Measurements from ENCODE around the gene COG5.
A peak's percentile ranks its signal among the peaks of the same experiment; 100 is the strongest.

COG5 gene

DNA sequence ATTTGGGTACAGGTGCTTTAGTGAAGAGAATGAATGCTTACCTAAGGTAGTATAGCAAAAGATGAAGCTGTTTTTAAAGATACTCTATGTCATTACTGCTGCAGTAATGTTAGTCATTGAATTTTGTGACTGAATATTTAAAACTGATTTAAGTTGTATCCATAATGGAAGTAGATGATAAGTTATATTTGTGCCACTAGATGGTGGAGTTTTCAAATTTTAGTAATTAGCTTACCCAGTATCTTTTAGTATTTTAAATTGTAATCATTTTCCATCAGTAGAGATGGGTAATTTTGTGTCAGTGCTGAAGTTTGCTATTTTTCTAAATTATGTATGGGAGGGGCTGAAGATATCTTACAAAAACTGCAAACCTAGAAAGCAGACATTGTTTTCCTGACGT, 369.7 kb downstream of the COG5 start:
- Histone ChIP-seq H3K4me1 (ENCODE audit: control insufficient read depth, insufficient read depth, low read length, unreplicated experiment) (no peaks in the 10 kb centered on the region), H3K4me3 (ENCODE audit: low read depth, low read length) (no peak overlapping the region), H3K36me3 (ENCODE audit: insufficient read depth, low read length) (peaks cover 20% of the 10 kb centered on the region), H3K27me3 (ENCODE audit: insufficient read depth, low read length) (no peaks in the 10 kb centered on the region), H2AFZ (ENCODE audit: low read length, unreplicated experiment) (no peak overlapping the region), H3K27ac (ENCODE audit: low read depth, low read length) (no peak overlapping the region), H3K79me2 (ENCODE audit: control insufficient read depth, insufficient read depth, low read length, unreplicated experiment) (no peaks in the 10 kb centered on the region)

GRCh38 chr7:107190090-107190489, 373.6 kb downstream of the COG5 start:
- H3K4me3 ChIP-seq (ENCODE audit: low read depth, low read length): no peak overlapping the region
- H2AFZ ChIP-seq (ENCODE audit: low read length, unreplicated experiment): no peak overlapping the region
- H3K27ac ChIP-seq (ENCODE audit: low read depth, low read length): no peak overlapping the region
- no peaks in the 10 kb centered on the region for H3K27me3 ChIP-seq (ENCODE audit: insufficient read depth, low read length)
- H3K4me1 ChIP-seq (ENCODE audit: control insufficient read depth, insufficient read depth, low read length, unreplicated experiment): peaks cover 6% of the 10 kb centered on the region
- peaks cover 27% of the 10 kb centered on the region for H3K36me3 ChIP-seq (ENCODE audit: insufficient read depth, low read length)
- no peaks in the 10 kb centered on the region for H3K79me2 ChIP-seq (ENCODE audit: control insufficient read depth, insufficient read depth, low read length, unreplicated experiment)

DNA sequence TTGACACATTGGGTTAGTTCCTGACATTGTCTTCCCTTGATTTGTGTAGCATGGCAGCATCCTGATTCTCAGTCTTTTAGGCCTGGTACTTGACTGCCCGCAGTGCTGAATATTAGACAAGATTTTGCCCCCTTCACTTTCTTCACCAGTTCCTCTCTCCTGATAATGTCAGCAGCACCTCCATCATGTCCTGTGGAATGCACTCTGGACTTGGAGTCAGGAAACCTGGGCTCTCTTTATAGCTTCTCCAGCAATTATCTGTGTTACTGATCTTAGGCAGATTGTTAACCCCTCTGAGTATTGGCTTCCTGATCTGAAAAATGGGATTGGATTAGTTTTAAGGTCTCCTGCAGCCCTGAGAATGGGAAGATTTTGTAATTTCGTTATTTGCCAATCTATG, 375.9 kb downstream of the COG5 start:
- Histone ChIP-seq H3K27ac (ENCODE audit: low read depth, low read length) (no peak overlapping the region), H3K4me1 (ENCODE audit: control insufficient read depth, insufficient read depth, low read length, unreplicated experiment) (peaks cover 6% of the 10 kb centered on the region), H2AFZ (ENCODE audit: low read length, unreplicated experiment) (no peak overlapping the region), H3K27me3 (ENCODE audit: insufficient read depth, low read length) (no peaks in the 10 kb centered on the region), H3K36me3 (ENCODE audit: insufficient read depth, low read length) (peaks cover 32% of the 10 kb centered on the region), H3K79me2 (ENCODE audit: control insufficient read depth, insufficient read depth, low read length, unreplicated experiment) (no peaks in the 10 kb centered on the region), H3K4me3 (ENCODE audit: low read depth, low read length) (no peak overlapping the region)

- no peak overlapping the region for H3K4me3 ChIP-seq (ENCODE audit: low read depth, low read length)
Measured at GRCh38 chr7:107186240-107186639, 377.5 kb downstream of the COG5 start.

DNA sequence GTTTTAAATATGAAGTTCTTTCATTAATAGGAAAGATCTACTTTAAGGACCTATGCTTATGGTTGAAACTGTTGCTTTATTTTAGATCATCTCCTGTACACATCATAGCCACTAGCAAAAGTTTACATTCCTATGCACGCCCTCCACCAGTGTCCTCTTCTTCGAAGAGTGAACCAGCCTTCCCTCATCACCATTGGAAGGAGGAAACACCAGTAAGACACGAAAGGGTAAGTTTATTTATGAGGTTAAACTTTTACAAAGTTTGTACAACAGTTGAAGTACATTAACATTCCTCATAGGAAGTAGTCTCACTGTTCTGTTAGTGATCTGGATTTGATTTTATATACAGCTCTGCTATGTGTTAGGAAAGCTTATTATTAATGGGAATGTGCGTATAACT, 378.0 kb downstream of the COG5 start:
- no peak overlapping the region for H3K27ac ChIP-seq (ENCODE audit: low read depth, low read length)
- peaks cover 33% of the 10 kb centered on the region for H3K36me3 ChIP-seq (ENCODE audit: insufficient read depth, low read length)
- no peak overlapping the region for H3K4me3 ChIP-seq (ENCODE audit: low read depth, low read length)
- H3K27me3 ChIP-seq (ENCODE audit: insufficient read depth, low read length): no peaks in the 10 kb centered on the region
- no peaks in the 10 kb centered on the region for H3K79me2 ChIP-seq (ENCODE audit: control insufficient read depth, insufficient read depth, low read length, unreplicated experiment)
- H2AFZ ChIP-seq (ENCODE audit: low read length, unreplicated experiment): no peak overlapping the region
- peaks cover 10% of the 10 kb centered on the region for H3K4me1 ChIP-seq (ENCODE audit: control insufficient read depth, insufficient read depth, low read length, unreplicated experiment)

More at GRCh38 chr7:107186240-107186639, 377.5 kb downstream of the COG5 start:
- Histone ChIP-seq H3K4me1 (ENCODE audit: control insufficient read depth, insufficient read depth, low read length, unreplicated experiment) (peaks cover 6% of the 10 kb centered on the region), H3K79me2 (ENCODE audit: control insufficient read depth, insufficient read depth, low read length, unreplicated experiment) (no peaks in the 10 kb centered on the region), H3K27me3 (ENCODE audit: insufficient read depth, low read length) (no peaks in the 10 kb centered on the region), H3K36me3 (ENCODE audit: insufficient read depth, low read length) (peaks cover 33% of the 10 kb centered on the region), H2AFZ (ENCODE audit: low read length, unreplicated experiment) (no peak overlapping the region), H3K27ac (ENCODE audit: low read depth, low read length) (no peak overlapping the region)

GRCh38 chr7:107181172-107181571, 382.5 kb downstream of the COG5 start:
- Histone ChIP-seq H3K36me3 (ENCODE audit: insufficient read depth, low read length) (peaks cover 11% of the 10 kb centered on the region), H3K79me2 (ENCODE audit: control insufficient read depth, insufficient read depth, low read length, unreplicated experiment) (peaks cover 19% of the 10 kb centered on the region), H3K4me3 (ENCODE audit: low read depth, low read length) (no peak overlapping the region), H3K4me1 (ENCODE audit: control insufficient read depth, insufficient read depth, low read length, unreplicated experiment) (peaks cover 29% of the 10 kb centered on the region), H2AFZ (ENCODE audit: low read length, unreplicated experiment) (no peak overlapping the region), H3K27me3 (ENCODE audit: insufficient read depth, low read length) (no peaks in the 10 kb centered on the region), H3K27ac (ENCODE audit: low read depth, low read length) (peak overlapping the region; percentile 69; the same call in 1 of the 2 replicates)

- H3K27ac ChIP-seq (ENCODE audit: low read depth, low read length): peak overlapping the region; percentile 69
- H3K4me3 ChIP-seq (ENCODE audit: low read depth, low read length): no peak overlapping the region
- no peak overlapping the region for H2AFZ ChIP-seq (ENCODE audit: low read length, unreplicated experiment)
- H3K4me1 ChIP-seq (ENCODE audit: control insufficient read depth, insufficient read depth, low read length, unreplicated experiment): peaks cover 24% of the 10 kb centered on the region
- H3K79me2 ChIP-seq (ENCODE audit: control insufficient read depth, insufficient read depth, low read length, unreplicated experiment): peaks cover 20% of the 10 kb centered on the region
- H3K27me3 ChIP-seq (ENCODE audit: insufficient read depth, low read length): no peaks in the 10 kb centered on the region
- H3K36me3 ChIP-seq (ENCODE audit: insufficient read depth, low read length): peaks cover 11% of the 10 kb centered on the region
Measured at GRCh38 chr7:107180378-107180777, 383.3 kb downstream of the COG5 start.

GRCh38 chr7:107179326-107180164, 384.2 kb downstream of the COG5 start:
- H3K79me2 ChIP-seq (ENCODE audit: control insufficient read depth, insufficient read depth, low read length, unreplicated experiment): peaks cover 28% of the 10 kb centered on the region
- no peak overlapping the region for H2AFZ ChIP-seq (ENCODE audit: low read length, unreplicated experiment)
- no peaks in the 10 kb centered on the region for H3K27me3 ChIP-seq (ENCODE audit: insufficient read depth, low read length)
- H3K27ac ChIP-seq (ENCODE audit: low read depth, low read length): peak overlapping the region; percentile 69
- peaks cover 23% of the 10 kb centered on the region for H3K4me1 ChIP-seq (ENCODE audit: control insufficient read depth, insufficient read depth, low read length, unreplicated experiment)
- no peak overlapping the region for H3K4me3 ChIP-seq (ENCODE audit: low read depth, low read length)
- H3K36me3 ChIP-seq (ENCODE audit: insufficient read depth, low read length): peaks cover 11% of the 10 kb centered on the region

DNA sequence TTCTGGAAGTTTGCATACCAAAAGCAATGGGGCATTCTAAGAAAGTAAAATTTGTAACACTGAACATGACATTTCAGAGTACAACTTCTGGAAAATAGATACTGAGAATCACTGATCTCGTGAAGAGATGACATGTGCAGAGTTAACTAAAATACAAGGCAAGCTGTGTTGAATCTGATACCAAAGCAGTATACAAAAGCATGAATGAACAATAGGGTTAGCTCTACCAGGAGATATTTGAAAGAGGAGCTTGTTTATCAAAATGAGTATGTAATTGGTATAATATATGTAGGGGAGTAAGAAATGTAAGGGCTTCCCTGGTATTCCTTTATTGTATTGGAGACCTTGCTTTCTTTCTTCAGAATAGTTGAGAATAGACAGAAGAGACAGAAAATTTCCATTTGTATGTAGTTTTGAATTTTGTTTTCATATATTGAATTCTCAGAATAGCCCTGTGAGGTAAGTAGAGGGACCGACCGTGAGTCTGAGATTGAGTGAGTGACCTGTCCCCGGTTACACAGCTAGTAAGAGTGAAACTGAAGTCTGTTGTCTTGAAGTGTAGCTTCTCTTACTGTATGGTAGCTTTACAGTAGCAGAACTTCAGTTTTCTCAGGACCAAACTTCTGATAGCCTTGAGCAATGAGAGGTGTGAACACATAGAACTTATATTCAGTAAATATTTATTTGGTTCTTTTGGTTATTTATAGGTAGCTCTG, 389.9 kb downstream of the COG5 start:
- peaks cover 13% of the 10 kb centered on the region for H3K4me1 ChIP-seq (ENCODE audit: control insufficient read depth, insufficient read depth, low read length, unreplicated experiment)
- no peaks in the 10 kb centered on the region for H3K27me3 ChIP-seq (ENCODE audit: insufficient read depth, low read length)
- H2AFZ ChIP-seq (ENCODE audit: low read length, unreplicated experiment): no peak overlapping the region
- peaks cover 68% of the 10 kb centered on the region for H3K79me2 ChIP-seq (ENCODE audit: control insufficient read depth, insufficient read depth, low read length, unreplicated experiment)
- H3K4me3 ChIP-seq (ENCODE audit: low read depth, low read length): no peak overlapping the region
- H3K27ac ChIP-seq (ENCODE audit: low read depth, low read length): no peak overlapping the region
- H3K36me3 ChIP-seq (ENCODE audit: insufficient read depth, low read length): no peaks in the 10 kb centered on the region

DNA sequence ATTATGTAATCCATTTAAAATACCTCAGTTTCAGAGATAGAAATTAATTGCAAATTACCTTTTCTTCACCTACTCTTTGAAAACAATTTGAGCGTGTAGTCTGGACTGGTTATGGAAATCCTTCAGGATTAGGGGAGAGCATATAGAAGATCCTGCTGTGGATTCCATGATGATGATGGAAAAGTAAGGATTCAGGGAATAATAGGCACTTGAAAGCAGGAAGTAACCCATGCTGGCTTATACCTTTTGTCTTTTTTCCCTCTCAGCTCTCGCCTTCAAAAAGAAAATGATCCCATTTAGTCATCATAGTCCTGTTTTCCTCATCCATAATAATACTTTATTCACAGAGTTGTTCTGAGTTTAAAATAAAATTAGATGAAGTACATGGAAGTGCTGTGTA, 390.5 kb downstream of the COG5 start:
- H2AFZ ChIP-seq (ENCODE audit: low read length, unreplicated experiment): no peak overlapping the region
- H3K79me2 ChIP-seq (ENCODE audit: control insufficient read depth, insufficient read depth, low read length, unreplicated experiment): peaks cover 66% of the 10 kb centered on the region
- no peaks in the 10 kb centered on the region for H3K27me3 ChIP-seq (ENCODE audit: insufficient read depth, low read length)
- H3K4me3 ChIP-seq (ENCODE audit: low read depth, low read length): no peak overlapping the region
- H3K27ac ChIP-seq (ENCODE audit: low read depth, low read length): no peak overlapping the region
- no peaks in the 10 kb centered on the region for H3K36me3 ChIP-seq (ENCODE audit: insufficient read depth, low read length)
- H3K4me1 ChIP-seq (ENCODE audit: control insufficient read depth, insufficient read depth, low read length, unreplicated experiment): peaks cover 13% of the 10 kb centered on the region

Data from ACC112 (cell line).